Measurements from ENCODE around the gene EFNA2.
"Not testable (repeated sequence)": the region's sequence is repeated elsewhere in the genome, so short reads cannot be mapped to it uniquely, and the experiment has no call there.

Gene EFNA2

DNA sequence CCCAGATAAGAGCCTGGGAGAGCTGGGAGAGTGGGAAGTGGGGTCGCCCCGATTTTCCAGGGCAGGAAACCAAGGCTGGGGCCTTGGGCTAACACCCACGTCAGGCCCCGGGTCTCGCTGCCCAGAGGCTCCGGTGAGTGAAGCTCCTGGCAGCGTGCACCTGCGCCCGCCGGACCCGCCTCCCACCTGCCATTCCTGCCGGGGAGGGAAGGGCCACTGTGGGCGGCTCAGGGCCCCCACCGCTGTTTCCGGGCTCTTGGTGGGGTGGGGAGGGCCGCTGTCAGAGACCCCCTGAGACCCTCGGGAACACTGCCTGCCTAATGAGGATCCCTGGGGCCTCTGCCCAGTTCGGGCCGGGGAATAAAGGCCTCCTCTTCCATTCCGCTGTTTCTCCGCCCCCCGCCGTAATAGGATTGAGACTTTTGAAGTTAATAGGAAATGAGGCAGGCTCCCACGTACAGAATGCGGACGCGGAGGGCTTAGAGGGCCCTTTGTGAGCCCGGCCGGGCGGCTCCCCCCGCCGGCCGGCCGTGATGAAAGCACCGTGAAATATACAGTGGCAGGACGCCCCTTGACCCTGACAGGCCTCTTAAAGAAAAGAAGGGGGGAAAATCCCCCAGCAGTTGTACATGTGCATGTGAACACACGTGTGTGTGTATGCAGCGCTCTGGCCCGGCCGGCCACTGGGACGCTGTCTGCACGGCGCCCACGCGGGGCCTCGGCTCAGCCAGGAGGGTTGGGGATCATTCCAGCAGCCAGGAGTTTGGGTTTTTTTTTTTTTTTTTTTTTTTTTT is 33.2 kb downstream of the EFNA2 start:
- DNase-seq (ENCODE audit: low read depth), result no peak

DNA sequence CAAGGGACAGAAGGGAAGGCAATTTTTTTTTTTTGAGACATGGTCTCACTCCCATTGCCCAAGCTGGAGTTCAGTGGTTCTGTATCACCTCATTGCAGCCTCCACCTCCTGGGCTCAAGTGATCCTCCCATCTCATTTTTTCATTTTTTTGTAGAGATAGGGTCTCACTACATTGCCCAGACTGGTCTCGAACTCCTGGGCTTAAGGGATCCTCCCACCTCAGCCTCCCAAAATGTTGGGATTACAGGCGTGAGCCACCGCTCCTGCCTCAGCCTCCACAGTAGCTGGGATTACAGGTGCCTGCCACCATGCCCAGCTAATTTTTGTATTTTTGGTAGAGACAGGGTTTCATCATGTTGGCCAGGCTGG is 34.6 kb downstream of the EFNA2 start:
- DNase-seq (ENCODE audit: low read depth), result not testable (repeated sequence)

DNA sequence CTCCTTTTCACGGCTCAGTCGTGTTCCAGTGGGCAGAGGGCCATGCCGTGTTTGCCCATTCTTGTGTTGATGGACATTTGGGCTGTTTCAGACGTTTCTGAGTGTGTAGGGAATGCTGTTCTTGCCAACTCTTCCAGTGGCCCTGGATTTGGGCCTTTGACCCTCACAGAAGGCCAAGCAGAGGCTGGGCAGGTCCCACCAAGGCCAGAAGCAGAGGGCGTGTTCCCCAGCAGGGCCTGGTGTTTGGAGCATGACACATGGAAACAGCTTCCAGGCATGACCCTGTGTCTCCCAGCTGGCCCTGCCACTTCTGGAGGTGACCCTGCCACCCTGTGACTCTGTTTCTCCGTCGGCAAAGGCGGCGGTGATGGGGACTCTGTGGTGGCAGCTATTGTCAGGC is 35.9 kb downstream of the EFNA2 start:
- no peak for DNase-seq (ENCODE audit: low read depth)

DNA sequence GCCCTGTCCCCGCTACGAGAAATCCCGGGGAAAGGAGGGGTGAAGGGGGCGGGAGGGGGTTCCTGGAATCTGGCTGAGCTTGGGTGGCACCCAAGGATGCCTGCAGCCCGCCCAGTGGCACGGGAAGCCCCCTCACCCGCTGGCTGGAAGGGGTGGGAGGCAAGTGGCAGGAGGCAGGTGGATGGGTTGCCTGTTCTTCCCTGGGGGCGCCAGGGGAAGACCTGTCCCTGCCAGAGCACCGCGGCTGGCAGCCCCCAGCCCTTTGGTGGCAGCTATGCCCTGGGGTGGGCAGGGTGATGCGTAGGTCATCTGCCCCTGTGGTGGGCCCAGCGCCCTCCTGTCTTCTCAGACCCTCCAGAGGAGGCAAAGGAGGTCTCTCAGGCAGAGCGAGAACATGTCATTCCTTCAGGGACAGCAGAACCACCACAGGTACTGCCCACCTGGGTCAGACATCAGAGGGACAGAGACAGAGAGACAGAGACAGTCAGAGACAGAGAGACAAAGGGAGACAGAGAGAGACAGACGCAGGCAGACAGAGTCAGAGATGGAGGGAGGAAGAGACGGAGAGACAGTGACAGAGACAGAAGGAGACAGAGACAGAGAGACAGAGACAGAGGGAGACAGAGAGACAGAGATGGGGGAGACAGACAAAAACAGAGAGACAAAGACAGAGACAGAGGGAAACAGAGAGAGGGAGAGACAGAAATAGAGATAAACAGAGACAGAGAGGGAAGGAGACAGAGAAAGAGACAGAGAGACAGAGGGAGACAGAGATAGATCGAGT is 36.7 kb downstream of the EFNA2 start:
- no peak for DNase-seq (ENCODE audit: low read depth)

DNA sequence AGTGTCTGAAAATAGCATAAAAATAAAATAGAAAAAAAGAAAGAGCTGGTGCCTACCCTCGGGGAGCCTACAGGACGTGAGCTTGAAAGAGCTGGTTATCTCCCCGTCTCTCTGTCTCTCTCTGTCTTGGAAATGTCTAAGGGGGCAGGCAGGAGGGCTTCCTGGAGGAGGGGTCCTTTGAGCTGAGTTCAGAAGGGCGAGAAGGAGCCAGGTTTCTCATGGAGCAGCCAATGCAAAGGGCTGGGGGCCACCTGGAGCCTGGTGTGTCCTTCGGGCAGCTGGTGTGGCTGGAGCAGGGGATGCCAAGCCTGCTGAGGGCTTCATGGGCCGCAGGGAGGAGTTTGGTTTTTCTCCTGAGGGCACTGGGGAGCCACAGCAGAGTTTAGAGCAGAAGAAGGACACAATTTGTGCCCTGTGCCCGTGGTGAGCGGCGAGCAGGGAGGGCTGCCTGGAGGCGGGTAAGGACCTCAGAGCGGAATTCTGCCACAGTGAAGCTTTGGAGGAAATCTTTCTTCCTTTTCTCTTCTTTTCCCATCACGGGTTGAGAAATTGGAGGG is 38.7 kb downstream of the EFNA2 start:
- no peak for DNase-seq (ENCODE audit: low read depth)

DNA sequence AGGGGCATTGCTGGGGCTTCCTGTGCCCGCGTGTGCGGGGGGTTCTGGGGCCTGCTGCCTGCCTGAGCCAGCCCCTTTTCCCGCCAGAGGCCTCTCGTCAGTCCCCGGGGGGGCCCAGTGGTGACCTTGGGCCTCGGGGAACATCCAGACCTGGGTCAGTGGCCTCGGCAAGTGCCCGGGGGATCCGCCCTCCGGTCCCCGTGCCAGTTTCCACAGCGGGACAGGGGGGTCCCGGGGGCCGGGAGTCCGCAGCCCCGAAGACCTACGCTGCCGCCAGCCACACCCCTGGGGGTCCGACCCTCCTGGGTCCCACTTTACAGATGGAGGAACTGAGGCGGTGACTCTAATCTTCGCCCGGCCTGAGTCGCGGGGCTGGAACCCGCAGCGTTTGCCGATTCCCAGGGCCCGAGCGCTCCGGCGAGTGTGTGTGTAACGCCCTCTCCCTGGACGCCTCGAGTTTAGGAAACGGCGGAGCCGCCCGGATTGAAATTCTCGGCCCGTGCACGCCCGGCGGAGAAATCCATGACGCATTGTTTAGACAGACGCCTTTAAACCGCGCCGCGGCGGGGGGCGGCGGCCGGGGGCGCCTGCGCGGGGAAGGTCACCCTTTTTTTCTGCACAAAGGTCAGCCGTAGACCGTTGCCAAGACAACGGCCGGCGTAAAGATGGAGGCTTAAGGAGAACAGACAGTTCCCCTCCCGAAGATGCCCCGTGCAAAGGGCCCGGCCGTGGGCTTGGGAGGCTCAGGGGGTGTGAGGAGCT is 39.3 kb downstream of the EFNA2 start:
- DNase-seq (ENCODE audit: low read depth), result no peak

DNA sequence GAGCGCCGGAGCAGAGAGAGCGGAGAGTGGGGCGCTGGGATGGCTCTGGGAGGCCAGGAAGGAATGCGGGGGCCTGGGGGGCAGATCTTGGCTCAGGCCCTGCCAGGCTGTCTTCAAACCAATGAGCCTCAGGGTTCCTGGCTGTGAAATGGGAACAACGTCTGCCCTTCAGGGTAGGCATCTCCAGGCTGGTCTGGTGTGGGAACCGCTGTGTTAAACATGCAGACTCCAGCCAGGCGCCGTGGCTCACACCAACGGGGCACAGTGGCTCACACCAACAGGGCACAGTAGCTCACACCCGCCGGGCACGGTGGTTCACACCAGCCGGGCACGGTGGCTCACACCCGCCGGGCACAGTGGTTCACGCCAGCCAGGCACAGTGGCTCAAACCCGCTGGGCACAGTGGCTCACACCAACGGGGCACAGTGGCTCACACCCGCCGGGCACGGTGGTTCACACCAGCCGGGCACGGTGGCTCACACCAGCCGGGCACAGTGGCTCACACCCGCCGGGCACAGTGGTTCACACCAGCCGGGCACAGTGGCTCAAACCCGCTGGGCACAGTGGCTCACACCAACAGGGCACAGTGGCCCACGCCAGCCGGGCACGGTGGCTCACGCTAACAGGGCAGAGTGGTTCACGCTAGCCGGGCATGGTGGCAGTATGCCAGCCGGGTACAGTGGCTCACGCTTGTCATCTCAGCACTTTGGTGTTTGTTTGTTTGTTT is 40.1 kb downstream of the EFNA2 start:
- no peak for DNase-seq (ENCODE audit: low read depth)

DNA sequence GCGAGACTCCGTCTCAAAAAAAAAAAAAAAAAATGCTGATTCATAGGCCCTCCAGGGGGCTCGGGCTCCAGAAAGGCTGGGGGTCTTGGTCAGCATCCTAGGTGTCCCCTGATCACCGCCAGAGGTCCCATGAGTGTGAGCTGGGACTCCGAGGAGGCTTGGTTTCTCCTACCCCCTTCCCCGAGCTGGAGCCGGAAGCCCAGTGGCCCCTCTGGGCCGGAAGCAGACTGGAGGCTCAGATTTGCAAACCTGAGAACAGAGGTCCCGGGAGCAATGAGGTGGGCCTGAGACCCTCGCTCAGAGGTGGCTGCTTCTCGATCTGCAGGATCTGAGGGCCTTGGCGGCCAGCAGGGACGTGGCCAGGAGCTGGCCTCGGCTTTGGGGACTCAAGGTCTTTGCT is 41.5 kb downstream of the EFNA2 start:
- DNase-seq (ENCODE audit: low read depth), result no peak

DNA sequence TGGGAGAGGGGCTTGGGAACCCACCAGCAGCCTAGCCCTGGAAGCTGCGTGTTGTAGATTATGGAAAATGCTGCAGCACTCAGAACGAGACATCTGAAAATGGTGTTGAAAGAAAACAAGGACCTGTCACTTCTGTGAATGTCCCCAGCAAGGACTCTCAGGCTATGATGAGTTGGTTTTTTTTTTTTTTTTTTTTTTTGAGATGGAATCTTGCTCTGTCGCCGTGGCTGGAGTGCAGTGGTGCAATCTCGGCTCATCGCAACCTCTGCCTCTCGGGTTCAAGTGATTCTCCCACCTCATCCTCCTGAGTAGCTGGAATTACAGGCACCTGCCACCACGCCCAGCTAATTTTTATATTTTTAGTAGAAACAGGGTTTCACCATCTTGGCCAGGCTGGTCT is 46.5 kb downstream of the EFNA2 start:
- not testable (repeated sequence) for DNase-seq (ENCODE audit: low read depth)

DNA sequence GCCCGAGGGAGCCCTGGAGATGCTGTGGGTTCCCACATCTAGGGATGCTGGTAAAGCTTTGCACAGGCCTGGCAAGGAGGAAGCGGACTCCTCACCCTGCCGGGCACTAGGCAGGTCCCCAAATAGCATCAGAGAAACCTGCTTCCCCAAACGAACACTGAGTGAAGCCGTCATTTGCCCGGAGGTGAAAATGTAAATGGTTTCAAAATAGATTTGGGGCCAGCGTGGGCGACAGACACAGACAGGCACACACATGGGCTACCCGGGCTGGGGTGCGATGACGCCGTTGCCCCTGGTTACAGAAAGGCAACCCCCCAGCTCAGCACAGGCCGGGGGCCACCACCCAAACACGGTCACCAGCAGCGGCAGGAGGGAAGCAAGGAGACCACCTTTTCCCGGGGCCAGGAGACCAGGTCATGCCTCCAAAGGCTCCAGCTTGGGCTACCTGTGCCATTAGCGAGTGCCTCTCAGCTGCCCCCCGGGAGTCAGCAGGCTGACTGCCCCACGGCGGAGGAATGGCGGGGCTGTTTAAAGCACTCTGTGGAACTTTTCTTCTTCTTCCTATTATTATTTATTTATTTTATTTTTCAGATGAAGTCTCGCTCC is 50.5 kb downstream of the EFNA2 start:
- DNase-seq (ENCODE audit: low read depth), result no peak

DNA sequence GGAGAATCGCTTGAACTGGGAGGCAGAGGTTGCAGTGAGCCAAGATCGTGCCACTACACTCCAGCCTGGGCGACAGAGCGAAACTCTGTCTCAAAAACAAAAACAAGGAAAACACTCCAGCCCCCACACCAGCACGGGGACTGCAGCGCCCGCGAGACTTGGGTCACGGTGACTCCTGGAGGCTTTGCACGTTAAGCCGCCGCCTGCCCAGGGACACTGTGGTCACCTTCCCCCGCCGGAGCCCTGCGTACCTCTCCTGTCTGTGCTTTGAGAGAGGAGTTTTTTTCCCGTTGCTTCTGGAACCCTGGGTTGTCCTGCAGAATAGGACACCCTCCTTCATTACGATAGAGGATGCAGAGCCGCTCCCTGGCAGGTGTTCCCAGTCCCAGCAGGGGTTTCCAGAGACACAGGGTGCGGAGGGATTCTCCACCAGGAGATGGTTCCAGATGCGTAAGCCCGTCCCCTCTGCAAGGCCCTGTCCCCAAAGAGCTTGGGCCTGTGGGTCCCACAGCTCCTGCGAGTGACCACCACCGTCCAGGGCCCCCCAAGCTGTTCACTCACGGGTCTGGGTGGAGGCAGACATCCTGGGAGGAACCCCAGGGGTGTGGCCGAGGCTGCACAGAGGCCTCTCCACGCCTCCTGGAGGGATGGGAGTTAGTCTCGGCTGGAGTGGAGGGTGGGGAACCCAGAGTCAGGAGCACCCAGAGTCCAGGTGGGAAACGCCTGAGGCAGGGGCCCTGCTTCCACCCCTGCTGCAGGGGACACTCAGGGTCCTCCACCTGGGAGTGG is 55.2 kb downstream of the EFNA2 start:
- no peak for DNase-seq (ENCODE audit: low read depth)

DNA sequence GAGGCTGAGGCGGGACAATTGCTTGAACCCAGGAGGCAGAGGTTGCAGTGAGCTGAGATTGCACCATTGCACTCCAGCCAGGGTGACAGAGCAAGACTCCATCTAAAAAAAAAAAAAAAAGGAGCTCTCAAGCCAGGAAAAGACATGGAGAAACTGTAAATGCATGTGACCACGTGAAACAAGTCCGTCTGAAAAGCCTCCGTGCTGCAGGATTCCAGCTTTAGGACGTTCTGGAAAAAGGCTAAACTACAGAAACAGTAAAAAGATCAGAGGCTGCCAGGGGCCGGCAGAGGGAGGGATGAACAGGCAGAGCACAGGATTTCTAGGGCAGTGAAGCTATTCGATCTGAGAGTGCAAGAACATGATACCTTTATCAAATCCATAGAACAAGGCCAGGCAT is 57.4 kb downstream of the EFNA2 start:
- no peak for DNase-seq (ENCODE audit: low read depth)

DNA sequence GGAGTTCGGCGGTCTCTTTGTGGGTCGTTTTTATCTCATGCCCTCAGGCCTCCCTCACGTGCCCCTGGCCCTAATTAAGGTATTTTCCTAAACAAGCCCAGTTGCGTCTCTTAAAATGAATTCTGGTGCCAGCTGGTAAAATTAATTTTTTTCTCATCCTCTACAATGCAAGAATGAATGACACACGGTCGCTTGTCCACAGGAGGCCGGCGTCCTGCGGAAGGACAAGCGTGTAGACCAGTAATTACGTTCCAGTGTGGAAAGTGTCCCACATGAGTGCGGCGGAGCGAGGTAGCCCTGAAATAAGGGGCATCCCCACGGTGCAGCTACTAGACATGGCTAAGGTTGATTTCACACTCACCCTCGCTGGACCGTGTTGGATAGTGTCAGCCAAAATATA is 63.5 kb downstream of the EFNA2 start:
- no peak for DNase-seq (ENCODE audit: low read depth)

DNA sequence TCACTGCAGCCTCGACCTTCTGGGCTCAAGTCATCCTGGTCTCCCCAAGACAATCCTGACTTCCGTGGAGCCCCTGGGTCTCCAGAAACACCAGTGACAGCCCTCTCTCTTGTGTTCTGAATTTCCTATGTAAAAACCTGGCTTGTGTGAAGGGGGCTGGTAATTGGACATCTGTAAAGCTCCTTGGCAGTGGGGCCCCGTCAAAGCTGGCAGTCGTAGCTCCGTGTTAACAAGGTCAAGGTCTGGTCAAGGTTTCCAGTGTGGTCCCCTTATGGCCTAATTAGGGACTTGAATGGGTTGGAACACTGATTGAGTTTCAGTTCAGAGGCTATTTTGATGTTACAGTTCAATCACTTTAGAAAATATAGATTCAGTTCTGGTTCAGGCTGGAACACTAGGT is 65.2 kb downstream of the EFNA2 start:
- DNase-seq (ENCODE audit: low read depth), result no peak

Data from T follicular helper cell (primary cell).